Glomerular visceral epithelial cell (primary cell): Measurements from ENCODE around the gene TERT.
"Not testable (repeated sequence)": the region's sequence is repeated elsewhere in the genome, so short reads cannot be mapped to it uniquely, and the experiment has no call there.

ENCODE experiments used
- DNase-seq: peaks from one replicate; pipeline ENCODE4 v3.0.0-alpha.2; 2016; ENCODE audit errors: extremely low spot score

TERT gene

DNA sequence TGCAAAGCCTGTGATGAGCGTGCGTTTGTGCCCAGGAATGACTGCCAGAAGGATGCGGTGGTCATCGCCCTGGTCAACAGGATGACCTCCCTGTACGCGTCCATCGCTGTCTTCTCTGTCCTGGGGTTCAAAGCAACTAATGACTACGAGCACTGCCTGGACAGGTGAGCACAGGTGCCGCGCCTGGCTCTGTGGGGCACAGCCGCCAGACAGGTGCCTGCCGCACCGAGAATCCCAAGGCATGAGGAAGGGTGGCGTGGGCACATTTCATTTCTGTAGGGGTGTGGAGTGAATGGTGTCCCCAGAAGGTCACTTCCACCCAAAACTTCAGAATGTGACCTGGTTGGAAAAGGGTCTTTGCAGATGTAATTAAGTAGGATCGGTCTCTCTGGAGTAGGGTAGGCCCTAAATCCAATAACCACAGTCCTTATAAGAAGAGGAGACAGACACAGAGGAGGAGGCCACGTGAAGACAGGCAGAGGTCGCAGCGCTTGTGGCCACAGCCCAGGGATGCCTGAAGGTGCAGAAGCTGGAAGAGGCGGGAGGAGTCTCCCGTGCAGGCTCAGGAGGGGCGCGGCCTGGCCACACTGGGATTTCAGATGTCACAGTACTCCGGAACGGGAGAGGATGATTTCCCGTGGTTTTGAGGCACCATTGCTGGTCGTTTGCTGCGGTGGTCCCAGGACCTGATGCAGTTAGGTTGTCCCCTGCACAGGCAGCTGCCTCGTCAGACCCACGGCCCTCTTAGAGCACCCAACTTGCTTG is 54.2 kb downstream of the TERT start:
- no peak for DNase-seq

DNA sequence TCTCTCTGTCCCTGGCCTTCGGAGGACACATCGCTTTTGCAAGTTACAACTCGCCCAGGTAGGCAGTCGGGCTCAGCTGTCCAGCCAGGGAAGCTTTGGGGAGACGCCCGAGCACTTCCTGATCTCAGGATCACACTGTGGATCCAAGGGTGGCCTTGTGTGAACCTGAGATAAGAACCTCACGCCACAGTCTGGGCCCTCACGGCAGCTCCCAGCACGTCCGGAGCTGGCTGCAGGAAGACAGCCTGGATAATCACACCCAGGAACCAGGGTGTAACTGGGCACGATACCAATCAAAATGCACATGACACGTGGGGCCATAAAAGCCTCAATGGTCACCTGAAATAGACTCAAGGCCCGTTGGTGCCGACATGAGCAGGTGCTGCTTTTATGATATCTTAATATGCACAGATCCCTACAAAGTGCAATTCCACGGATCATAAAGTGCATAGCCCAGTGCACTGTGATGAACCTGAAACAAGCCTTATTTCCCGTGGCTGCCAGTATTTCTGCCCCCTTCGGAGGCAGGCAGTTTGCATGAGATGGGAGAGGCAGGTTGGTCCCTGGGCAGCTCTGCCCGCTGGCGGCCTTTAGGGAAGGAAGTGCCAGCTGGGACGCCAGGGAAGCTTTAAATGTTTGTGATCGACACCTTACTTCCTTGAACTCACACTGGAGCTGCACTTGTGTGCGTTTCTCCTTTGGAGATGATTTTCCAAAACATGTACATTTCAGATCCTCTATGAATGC is 55.2 kb downstream of the TERT start:
- DNase-seq: no peak

DNA sequence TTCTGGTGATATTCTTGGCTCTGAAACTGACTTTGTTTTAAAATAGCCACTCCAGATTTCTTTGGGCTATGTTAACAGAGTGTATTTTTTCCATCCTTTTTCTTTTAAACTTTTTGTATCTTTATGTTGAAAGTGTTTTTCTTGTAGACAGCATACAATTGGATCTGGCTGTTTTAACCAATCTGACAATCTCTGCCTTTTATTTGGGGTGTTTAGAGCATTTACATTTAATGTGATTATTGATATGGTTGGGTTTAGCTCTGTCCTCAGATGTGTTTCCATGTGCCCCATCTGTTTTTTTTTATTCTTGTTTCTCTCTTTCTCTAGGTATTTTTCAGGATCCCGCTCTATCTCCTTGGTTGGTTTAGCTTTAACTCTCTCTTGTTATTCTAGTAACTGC is 59.0 kb downstream of the TERT start:
- DNase-seq: no peak

DNA sequence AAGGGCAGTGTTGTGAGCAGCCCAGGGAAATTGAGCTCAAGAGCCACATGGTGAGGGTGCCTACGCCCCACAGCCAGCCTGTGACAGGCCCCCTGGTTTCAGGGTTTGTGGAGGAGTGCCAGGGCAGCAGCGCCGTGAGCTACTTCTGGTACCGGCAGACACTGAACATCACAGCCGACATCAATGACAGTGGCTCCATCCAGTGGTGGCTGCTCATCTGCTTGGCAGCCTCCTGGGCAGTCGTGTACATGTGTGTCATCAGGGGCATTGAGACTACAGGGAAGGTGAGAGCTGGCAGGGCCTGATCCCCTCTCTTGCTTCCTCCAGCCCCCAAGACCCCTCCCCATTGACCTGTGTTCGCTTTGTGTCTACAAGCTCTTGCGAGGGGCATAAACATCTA is 59.5 kb downstream of the TERT start:
- no peak for DNase-seq

DNA sequence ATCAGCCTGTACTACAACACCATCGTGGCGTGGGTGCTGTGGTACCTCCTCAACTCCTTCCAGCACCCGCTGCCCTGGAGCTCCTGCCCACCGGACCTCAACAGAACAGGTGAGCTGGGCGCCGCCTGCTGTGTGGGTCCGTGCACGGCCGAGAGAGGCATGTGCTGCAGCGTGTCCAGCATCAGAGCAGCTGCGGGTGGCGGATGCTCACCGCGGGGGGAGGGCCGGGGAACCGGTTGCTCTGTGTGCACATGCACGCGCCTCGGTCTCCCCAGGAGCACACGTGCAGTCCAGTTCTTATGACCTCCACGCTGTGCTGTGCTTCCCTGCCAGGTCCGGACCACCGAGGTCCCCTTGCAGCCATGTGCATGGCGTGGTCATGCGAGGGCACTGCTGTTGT is 62.1 kb downstream of the TERT start:
- DNase-seq: no peak

DNA sequence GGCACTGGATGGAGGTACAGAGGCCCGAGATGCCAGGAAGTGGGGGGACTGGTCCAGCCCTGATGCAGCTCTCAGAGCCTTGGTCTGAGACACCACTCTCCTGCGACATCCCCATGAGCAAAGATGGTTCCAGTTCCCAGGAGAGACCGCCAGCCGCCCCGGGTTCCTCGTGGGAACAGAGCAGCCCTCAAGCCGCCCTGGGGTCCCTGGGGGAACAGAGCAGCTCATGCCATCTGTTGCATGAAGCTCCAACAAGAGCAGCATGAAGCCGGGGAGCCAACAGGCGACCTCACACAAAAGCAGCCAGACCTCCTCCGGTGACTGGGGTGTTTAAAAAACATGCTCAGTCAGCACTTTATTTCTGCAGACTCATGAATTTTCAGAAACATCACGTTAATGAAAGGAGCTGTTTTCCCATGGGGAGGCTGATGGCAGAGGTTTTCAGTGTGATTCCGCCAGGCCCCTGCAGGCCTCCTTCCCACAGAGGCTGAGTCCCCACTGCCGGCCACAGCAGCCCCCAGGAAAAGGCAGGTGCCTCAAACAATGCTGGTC is 63.4 kb downstream of the TERT start:
- no peak for DNase-seq

DNA sequence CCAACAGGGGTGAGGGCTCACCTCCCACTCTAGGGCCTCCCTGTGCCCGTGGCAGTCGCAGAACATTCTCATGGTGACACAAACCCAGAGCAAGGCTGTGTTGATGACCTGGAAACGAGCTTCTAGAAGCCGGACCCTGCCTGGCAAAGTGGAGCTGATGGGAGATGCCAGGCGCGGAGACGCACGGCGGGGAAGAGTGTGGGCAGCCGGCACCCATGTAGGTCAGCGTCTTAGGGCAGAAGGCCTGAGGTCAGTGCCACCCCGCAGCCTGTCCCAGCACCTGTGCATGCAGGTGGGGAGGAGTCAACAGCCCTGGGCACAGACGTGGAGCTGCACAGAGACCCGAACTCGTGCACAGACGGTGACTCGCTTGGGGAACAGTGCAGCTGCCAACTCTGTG is 64.3 kb downstream of the TERT start:
- no peak for DNase-seq

DNA sequence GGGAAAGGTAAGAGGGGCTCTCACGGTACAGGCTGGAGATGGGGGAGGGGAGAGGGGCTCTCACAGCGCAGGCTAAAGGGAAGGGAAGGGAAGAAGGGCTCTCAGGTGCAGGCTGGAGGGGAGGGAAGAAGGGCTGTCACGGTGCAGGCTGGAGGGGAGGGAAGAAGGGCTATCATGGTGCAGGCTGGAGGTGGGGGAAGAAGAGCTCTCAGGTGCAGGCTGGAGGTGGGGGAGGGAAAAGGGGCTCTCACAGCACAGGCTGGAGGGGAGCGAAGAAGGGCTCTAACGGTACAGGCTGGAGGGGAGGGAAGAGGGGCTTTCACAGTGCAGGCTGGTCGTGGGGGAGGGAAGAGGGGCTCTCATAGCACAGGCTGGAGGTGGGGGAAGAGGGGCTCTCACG is 65.0 kb downstream of the TERT start:
- DNase-seq: no peak

DNA sequence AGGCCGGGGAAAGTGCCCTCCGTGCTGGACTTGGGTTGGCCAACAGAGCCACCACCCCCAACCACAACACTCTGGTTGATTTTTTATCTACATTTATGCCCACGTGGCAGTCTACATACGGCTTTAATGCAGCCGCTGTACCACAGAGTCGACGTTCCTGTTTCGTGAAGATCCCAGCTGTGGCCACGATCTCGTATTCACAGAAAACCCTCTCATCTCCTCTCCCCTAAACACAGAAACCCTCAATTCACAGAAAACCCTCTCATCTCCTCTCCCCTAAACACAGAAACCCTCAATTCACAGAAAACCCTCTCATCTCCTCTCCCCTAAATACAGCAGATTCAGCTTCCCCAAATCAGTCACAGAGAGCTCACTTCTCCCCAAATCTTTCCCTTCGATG is 65.8 kb downstream of the TERT start:
- not testable (repeated sequence) for DNase-seq

DNA sequence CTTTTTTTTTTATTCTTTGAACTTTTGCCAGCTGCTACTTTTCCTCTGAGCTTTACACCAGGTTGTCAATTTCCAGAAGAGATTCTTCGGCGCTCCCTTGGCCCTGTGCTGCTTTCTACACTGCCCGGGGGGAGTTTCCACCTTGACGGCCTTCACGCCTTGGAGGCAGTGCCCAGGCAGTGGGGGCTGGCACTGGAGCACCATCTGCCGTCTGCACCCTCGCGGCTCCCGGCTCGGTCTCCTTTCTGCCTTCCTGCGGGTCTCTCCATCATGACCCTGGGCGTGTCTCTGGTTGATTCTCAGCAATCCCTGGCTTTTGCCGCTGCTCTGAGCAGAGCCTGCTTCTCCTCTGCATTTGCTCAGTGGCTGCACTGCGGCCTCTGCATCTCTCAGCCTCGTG is 66.7 kb downstream of the TERT start:
- DNase-seq: no peak

DNA sequence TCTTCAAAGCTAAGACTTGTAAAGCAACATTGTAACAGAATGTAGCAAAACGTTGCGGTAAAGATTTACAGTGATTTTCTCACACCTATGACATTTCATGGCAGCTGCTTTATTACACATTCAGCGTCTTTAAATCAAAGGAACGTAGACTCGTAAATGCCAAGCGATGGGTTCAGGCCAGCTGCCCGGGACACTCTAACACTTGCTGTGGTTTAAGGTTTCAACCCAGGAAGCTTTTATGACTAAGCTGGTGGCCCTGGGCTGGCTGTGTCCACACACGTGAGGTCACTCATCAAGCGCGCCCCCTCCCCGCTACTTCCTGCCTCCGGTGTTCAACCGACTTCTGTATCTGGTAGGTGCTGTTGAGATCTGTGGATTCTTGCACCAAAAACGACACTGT is 67.2 kb downstream of the TERT start:
- peak; percentile 36 for DNase-seq

DNA sequence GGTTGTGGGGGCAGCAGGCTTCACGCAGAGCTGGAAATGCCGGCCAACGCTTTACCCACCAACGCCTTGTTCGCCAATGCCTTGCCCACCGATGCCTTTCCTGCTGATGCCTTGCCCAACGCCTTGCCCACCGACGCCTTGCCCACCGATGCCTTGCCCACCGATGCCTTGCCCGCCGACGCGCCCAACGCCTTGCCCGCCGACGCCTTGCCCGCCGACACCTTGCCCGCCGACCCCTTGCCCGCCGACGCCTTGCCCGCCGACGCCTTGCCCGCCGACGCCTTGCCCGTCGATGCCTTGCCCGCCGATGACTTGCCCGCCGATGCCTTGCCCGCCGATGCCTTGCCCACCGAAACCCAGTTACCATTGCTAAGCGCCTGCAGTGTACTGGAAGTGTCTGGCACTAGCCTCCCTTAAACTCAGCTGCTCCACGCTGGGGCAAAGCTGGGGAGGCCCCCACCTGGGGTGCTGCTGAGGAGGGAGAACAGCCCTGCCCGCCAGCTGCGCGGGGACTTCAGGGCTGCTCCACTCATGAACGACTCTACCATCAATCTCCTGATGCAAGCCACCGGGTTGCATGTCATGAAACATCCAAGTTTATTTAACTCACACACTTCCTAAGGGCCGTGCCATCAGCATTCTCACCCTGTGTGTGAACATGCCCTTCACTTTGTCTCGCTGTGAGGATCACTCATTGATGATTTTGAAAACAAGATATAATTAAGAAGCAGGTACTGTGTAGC is 67.9 kb downstream of the TERT start:
- DNase-seq: no peak

DNA sequence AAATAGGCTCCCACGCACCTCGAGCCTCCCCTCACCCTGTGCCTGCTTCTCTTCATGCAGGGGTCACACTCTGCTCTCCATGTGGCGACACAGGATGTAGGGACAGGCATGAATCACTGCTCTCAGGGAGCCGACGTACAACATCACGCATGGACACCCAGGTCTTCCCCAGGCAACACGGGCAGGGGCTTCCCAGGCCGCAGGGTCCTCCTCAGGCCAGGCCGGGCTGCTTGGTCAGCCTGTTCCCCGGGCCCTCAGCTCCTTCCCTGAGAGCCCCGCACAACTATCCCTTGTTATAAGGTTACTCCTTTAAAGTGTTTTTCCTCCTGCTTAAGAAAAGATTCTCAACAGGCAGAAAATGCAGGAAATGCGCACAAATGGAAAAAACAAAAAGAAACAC is 68.6 kb downstream of the TERT start:
- no peak for DNase-seq

DNA sequence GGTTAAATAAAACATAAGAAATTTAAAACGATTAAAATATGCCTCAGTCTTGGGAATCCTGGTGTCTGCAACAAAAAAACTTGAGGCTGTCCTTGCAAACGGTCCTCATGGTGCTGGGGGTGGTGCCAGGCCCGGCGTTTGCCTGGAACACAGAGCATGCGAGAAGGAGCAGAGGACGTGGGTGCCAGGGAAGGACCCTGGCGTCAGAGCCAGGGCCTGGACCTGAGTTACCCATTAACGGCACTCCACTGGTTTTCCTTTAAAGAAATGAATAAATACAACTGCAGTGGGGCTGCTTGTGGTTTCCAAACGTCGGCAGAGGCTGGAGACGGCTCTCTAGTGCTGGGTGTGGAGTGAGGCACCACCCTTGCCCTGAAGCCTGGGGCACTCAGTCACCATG is 69.8 kb downstream of the TERT start, which contains the start of gene SLC6A18:
SLC6A18 (plus strand) TSS at position 301 of the 400 bp plus-strand sequence; CDS start at position 398, 97 bp downstream.
- DNase-seq: no peak

DNA sequence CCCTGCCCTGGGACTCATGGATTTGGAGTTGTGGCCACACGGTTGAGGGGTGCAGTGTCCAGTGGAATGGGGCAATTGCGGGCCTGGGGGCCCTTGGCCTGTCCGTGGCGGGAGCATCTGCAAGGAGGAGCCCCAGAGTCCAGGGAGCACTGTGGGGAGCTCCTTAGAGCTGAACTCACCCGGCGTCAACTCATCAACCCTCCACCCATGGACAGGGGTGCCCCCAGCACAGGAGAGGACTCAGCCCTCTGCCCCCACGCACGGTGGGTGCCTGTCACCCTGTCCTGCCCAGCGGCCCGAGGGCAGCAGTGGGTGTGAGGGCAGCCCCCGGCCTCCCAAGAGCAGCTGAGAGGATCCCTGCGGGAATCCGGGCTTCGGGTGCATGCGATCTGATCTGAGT is 70.2 kb downstream of the TERT start:
- no peak for DNase-seq

DNA sequence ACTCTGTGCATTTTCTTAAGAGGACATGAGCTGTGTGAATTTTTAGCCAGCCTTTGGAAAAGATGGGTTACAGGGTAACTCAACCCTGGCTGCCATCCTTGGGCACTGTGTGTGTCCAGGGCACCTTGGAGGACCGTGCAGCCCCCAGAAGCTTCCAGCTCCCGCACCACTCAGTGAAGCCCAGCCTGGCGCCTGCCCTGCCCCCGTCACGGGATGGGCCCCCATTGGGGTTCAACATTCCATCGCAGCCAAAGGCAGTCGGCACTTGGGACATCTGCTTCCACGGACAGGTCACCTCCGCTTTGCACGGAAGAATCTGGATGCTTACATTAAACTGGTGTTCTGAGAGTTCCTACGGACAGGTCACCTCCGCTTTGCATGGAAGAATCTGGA is 71.6 kb downstream of the TERT start:
- no peak for DNase-seq

DNA sequence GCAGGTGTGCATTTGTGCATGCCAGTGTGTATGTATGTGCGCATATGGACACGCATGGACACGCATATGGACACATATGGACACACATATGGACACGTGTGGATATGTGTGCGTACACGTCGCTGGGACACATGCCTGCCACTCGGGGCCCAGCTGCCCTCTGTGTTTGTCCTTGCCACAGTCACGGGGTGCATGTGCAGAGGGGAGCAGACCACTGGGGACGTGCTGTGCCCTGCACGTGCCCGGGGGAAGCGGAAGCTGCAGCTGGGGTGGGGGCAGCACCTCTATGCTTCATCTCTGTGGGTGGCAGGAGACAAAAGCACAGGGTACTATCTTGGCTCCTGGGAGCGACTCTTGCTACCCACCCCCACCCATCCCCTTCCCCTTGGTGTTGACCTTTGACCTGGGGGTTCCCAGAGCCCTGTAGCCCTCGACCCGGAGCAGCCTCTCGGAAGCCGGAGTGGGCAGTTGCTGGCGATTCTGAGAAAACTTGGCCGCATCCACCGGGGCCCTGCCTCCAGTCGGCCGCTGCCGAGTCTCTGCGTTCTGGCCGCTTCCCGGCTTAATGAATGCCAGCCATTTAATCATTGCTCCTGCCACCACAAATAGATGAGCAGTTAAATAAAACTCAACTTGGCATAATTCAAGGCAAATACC is 72.1 kb downstream of the TERT start:
- no peak for DNase-seq

DNA sequence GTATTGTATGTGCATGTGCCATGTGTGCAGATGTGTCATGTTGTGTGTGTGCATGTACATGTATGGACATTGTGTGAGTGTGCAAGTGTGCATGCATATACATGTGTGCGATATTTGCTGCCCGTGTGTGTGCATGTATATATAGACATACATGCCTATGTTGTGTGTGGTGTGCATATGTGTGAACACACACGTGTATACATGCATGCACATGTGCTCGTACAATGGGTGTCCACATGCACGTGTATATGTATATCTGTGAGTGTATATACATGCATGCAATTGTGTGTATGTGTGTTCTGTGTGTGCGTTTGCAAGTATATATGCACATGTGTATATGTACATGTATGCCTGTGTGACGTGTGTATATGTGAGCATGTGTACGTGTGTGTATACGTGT is 72.7 kb downstream of the TERT start:
- DNase-seq: no peak

DNA sequence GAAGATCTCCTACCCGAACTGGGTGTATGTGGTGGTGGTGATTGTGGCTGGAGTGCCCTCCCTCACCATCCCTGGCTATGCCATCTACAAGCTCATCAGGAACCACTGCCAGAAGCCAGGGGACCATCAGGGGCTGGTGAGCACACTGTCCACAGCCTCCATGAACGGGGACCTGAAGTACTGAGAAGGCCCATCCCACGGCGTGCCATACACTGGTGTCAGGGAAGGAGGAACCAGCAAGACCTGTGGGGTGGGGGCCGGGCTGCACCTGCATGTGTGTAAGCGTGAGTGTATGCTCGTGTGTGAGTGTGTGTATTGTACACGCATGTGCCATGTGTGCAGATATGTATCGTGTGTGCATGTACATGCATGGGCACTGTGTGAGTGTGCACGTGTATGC is 73.1 kb downstream of the TERT start:
- DNase-seq: no peak

DNA sequence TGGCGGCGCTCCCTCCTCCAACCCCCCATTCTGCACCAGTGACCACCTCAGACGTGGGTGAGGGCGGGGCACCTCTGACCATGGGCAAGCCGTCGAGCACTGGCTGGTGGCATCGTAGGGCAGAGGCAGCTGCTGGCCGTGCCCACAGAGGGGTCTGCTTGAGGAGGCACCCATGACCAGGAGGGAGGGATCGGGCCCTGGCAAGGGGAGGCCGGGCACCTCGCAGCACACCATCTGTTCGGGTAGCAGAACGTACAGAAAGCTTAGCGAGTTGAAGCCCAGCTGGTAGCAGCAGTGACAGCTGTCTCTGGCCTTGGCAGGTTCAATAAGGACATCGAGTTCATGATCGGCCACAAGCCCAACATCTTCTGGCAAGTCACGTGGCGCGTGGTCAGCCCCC is 74.0 kb downstream of the TERT start:
- no peak for DNase-seq

DNA sequence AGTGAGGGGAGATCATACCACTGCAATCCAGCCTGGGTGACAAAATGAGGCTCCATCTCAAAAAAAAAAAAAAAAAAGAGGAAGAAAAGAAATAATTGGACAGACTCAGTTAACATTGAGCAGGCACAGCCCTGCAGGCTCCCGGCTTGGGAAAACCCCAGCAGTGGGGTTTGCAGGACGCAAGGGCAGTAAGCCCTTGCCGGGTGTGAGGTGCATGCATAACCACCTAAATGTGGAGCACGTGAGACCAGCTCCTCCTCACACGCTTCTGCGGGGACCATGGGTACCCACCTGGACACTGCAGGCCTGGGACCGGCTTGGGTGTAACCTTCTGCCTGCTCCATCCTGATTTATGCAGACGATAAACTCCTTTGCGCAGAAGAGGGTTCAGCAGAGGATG is 74.5 kb downstream of the TERT start:
- DNase-seq: no peak

DNA sequence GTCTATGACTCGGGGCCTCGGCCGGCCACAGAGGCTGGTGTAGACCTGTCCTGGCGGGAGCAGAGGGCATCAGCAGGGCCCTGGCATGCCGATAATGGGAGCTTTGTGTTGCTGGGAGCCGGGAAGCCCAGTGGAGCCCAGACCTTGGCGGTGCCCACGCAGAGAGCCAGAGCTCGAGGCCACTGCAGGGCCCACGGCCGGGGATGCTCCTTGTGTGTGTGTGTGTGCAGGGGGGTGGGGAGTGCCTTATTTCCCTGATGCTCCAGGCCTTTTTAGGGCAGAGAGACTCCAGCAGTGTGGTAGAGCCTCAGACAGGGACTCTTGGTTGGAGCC is 75.1 kb downstream of the TERT start:
- no peak for DNase-seq
